GM12878 (cell line): ENCODE data around the gene BHLHA15. TPM values are rescaled to one million over a fixed set of nuclear protein-coding genes. Genes with fewer than 3 reads are reported as not detected.
A peak's percentile ranks its signal among the peaks of the same experiment; 100 is the strongest.

Experiments
- ATAC-seq: fragments of 200-7000 bp; cut with Tn5 transposase; 3 replicates; pipeline ENCODE4 v1.9.1; 2020; ENCODE audit warnings: mild to moderate bottlenecking, moderate library complexity
- BruUV-seq: library from RNA; stranded (reverse); fragments of 400-500 nt; replicated peaks from 2 replicates; lab custom pipeline; 2021; lab: Mats Ljungman, UMichigan
- CTCF ChIA-PET: fragments of 300-600 bp; sonication (Branson Sonifier 250); formaldehyde crosslinking; extraction: SDS; loops from one replicate; lab custom pipeline; 2021; ENCODE audit warnings: inconsistent platforms; lab: Yijun Ruan, JAX
- POLR2A ChIA-PET: fragments of 350-600 bp; formaldehyde crosslinking; extraction: SDS; loops from one replicate; lab custom pipeline; 2021; ENCODE audit warnings: inconsistent platforms; lab: Charles Lee
- RAD21 ChIA-PET: fragments of 300-600 bp; sonication (Branson Sonifier 250); formaldehyde crosslinking; loops from one replicate; lab custom pipeline; 2023; ENCODE audit warnings: antibody characterized with exemption; ENCODE audit not compliant: unreplicated experiment; lab: Charles Lee
- SMC1A ChIA-PET: fragments of 300-600 bp; sonication (Branson Sonifier 250); formaldehyde crosslinking; loops from one replicate; lab custom pipeline; 2023; ENCODE audit not compliant: unreplicated experiment, uncharacterized antibody; lab: Charles Lee
- DNase-seq: peaks from one replicate; pipeline ENCODE4 v3.0.0-alpha.2; 2011; ENCODE audit warnings: low read depth, low spot score
- FAIRE-seq: peaks from 3 replicates; lab custom pipeline; 2011; peaks lifted over from hg19 to GRCh38; lab: Jason Lieb, UNC
- H2AFZ ChIP-seq: 2 replicates; pipeline ENCODE4 v1.6.0; 2011; ENCODE audit warnings: low read depth, low read length, control low read depth; ENCODE audit not compliant: control insufficient read depth
- H3K27ac ChIP-seq: 2 replicates; pipeline ENCODE4 v1.5.1; 2011; ENCODE audit warnings: control low read depth; ENCODE audit not compliant: control insufficient read depth, insufficient read depth
- H3K27me3 ChIP-seq, 2 experiments: replicated peaks in 1 of 2; 2 replicates each; pipeline versions ENCODE4 v1.6.0 to v1.6.1; 2011; ENCODE audit warnings: low read length in 1 of 2; ENCODE audit not compliant: control insufficient read depth in 2 of 2, insufficient read depth in 2 of 2
- H3K36me3 ChIP-seq, 2 experiments: 2 replicates each; pipeline ENCODE4 v1.5.1; 2011; ENCODE audit warnings: low read length in 1 of 2; ENCODE audit not compliant: control insufficient read depth in 2 of 2, insufficient read depth in 2 of 2
- H3K4me1 ChIP-seq: 2 replicates; pipeline ENCODE4 v1.6.1; 2011; ENCODE audit warnings: mild to moderate bottlenecking, low read length, moderate library complexity, mixed read lengths; ENCODE audit not compliant: control insufficient read depth, insufficient read depth
- H3K4me2 ChIP-seq: 2 replicates; pipeline ENCODE4 v1.6.0; 2011; ENCODE audit warnings: control low read depth; ENCODE audit not compliant: control insufficient read depth, insufficient read depth
- H3K4me3 ChIP-seq: fragments of 200-600 bp; sonication (generic); 2 replicates; pipeline ENCODE4 v1.5.1; 2016
- H3K79me2 ChIP-seq: 2 replicates; pipeline ENCODE4 v1.6.0; 2011; ENCODE audit warnings: low read length; ENCODE audit not compliant: control insufficient read depth, insufficient read depth
- H3K9ac ChIP-seq: 2 replicates; pipeline ENCODE4 v1.8.0; 2011; ENCODE audit warnings: low read length, control low read depth, mixed read lengths; ENCODE audit not compliant: control insufficient read depth, insufficient read depth
- H3K9me3 ChIP-seq: replicated peaks from 3 replicates; pipeline ENCODE4 v1.5.1; 2011; ENCODE audit warnings: mild to moderate bottlenecking, low read length; ENCODE audit not compliant: control insufficient read depth, insufficient read depth
- H4K20me1 ChIP-seq: 2 replicates; pipeline ENCODE4 v1.6.0; 2011; ENCODE audit not compliant: control insufficient read depth, insufficient read depth
- CREM ChIP-seq: IDR thresholded peaks from 2 replicates; pipeline ENCODE4 v1.6.1; 2014; ENCODE audit warnings: antibody characterized with exemption, low read depth
- CTCF ChIP-seq, 3 experiments: IDR thresholded peaks in 2 of 3; conservative IDR thresholded peaks in 1 of 3; 2 replicates each; pipeline ENCODE4 v1.5.1; 2011; ENCODE audit warnings: low read depth in 3 of 3, low read length in 3 of 3, mild to moderate bottlenecking in 3 of 3, control low read depth in 2 of 3, moderate library complexity in 2 of 3, inconsistent platforms in 1 of 3, mixed read lengths in 1 of 3; ENCODE audit not compliant: control insufficient read depth in 2 of 3, insufficient read depth in 1 of 3; ENCODE audit errors: extremely low read depth in 1 of 3
- DPF2 ChIP-seq: fragments of 450-650 bp; IDR thresholded peaks from 2 replicates; pipeline ENCODE4 v1.6.1; 2017; ENCODE audit warnings: mild to moderate bottlenecking
- FOS ChIP-seq: IDR thresholded peaks from 3 replicates; pipeline ENCODE4 v1.6.1; 2011; ENCODE audit warnings: borderline replicate concordance; ENCODE audit not compliant: insufficient read length; ENCODE audit errors: extremely low read depth
- GABPA ChIP-seq: IDR thresholded peaks from 2 replicates; pipeline ENCODE4 v1.6.1; 2014; ENCODE audit warnings: antibody characterized with exemption, low read depth, mild to moderate bottlenecking, inconsistent platforms
- IKZF2 ChIP-seq, 2 experiments: fragments of 450-650 bp; IDR thresholded peaks; 2 replicates each; pipeline ENCODE4 v1.6.1; 2017; ENCODE audit warnings: mild to moderate bottlenecking in 2 of 2, moderate library complexity in 2 of 2
- IRF3 ChIP-seq: fragments of 450-650 bp; IDR thresholded peaks from 2 replicates; pipeline ENCODE4 v1.6.1; 2014; ENCODE audit warnings: mild to moderate bottlenecking
- JUNB ChIP-seq: IDR thresholded peaks from 2 replicates; pipeline ENCODE4 v1.6.1; 2016; ENCODE audit warnings: antibody characterized with exemption, mild to moderate bottlenecking
- KDM1A ChIP-seq: fragments of 200-600 bp; sonication (generic); IDR thresholded peaks from 2 replicates; pipeline ENCODE4 v1.6.1; 2016; ENCODE audit warnings: borderline replicate concordance
- RAD21 ChIP-seq: IDR thresholded peaks from 2 replicates; pipeline ENCODE4 v1.6.1; 2011; ENCODE audit warnings: mild to moderate bottlenecking, low read depth, low read length, moderate library complexity; ENCODE audit not compliant: insufficient read depth
- SPI1 ChIP-seq: IDR thresholded peaks from 2 replicates; pipeline ENCODE4 v1.6.1; 2011; ENCODE audit warnings: low read depth, mild to moderate bottlenecking, low read length, moderate library complexity, borderline replicate concordance; ENCODE audit not compliant: insufficient read depth
- STAT3 ChIP-seq: IDR thresholded peaks from 2 replicates; pipeline ENCODE4 v1.6.1; 2011; ENCODE audit warnings: low read depth, low read length, improper control_type of control experiment
- SUPT20H ChIP-seq: IDR thresholded peaks from 2 replicates; pipeline ENCODE4 v1.6.1; 2011; ENCODE audit warnings: low read depth, mild to moderate bottlenecking, low read length, moderate library complexity, borderline replicate concordance; ENCODE audit not compliant: control insufficient read depth
- YY1 ChIP-seq: IDR thresholded peaks from 2 replicates; pipeline ENCODE4 v1.6.1; 2011; ENCODE audit warnings: low read depth, mild to moderate bottlenecking, low read length
- ZBED1 ChIP-seq: IDR thresholded peaks from 2 replicates; pipeline ENCODE4 v1.6.1; 2016; ENCODE audit warnings: borderline replicate concordance
- ZNF274 ChIP-seq: IDR thresholded peaks from one replicate; pipeline ENCODE4 v1.8.0; 2011; ENCODE audit not compliant: insufficient read length, insufficient read depth
- ZNF384 ChIP-seq: IDR thresholded peaks from 2 replicates; pipeline ENCODE4 v1.6.1; 2012; ENCODE audit warnings: low read depth, mild to moderate bottlenecking, low read length, improper control_type of control experiment, borderline replicate concordance
- WGBS: methylation state at CpG from one replicate; pipeline ENCODE4 v1.1.6; 2016; ENCODE audit warnings: low lambda C conversion rate; ENCODE audit not compliant: insufficient replicate concordance, insufficient coverage; ENCODE audit errors: missing lambda C conversion rate; 5-methylcytosine and 5-hydroxymethylcytosine counted together
- in situ Hi-C: fragments of 300-500 bp; cut with MboI; formaldehyde crosslinking; loops from 9 replicates; pipeline ENCODE4 v1.14.3; 2018; ENCODE audit warnings: mixed read lengths
- intact Hi-C: fragments of 100-400 bp; cut with micrococcal nuclease; formaldehyde crosslinking; loops from one replicate; pipeline ENCODE4 v1.14.2; 2022; ENCODE audit not compliant: unreplicated experiment
- polyA plus RNA-seq, 11 experiments: library from polyadenylated mRNA; depleted of rRNA in 4 of 11; unstranded in 6 of 11; stranded (reverse) in 5 of 11; fragments of >200 nt; fragmentation: Nextera tagmentation in 4 of 11; fragmentation: Illumina TruSeq in 1 of 11; extraction: Ambion mirVana in 4 of 11; extraction: Trizol in 1 of 11; gene quantifications; 1 replicate in 1 of 11; 2 replicates in 10 of 11; pipeline versions ENCODE4 v1.2.1 to v1.2.3, GENCODE V29; 2011 to 2016; ENCODE audit warnings: inconsistent platforms in 2 of 11, missing spikeins in 2 of 11, low read depth in 1 of 11
- total RNA-seq, 4 experiments: library from RNA; depleted of rRNA in 3 of 4; stranded (reverse); fragments of >200 nt in 3 of 4; fragmentation: Illumina TruSeq in 1 of 4; extraction: Trizol in 1 of 4; gene quantifications; 2 replicates each; pipeline versions ENCODE4 v1.2.1 to v1.2.3, GENCODE V29; 2013 to 2021
- TF ChIP-seq, protein P1 (sequence below): IDR thresholded peaks from 2 replicates; pipeline ENCODE4 v1.6.1; 2012; ENCODE audit warnings: low read depth, low read length, improper control_type of control experiment

The BHLHA15 gene
- total and polyA plus RNA-seq, 10 of the 15 experiments (the other 5 are each of a cell fraction or from before 2014, with no cell fraction given), result 0.54 to 4.2 (median 2.5) TPM; not detected in 4

GRCh38 chr7:98238976-98239375 lies 27.7 kb downstream of the BHLHA15 start (continued):
- no peak for TF ChIP-seq SPI1
- no peak for TF ChIP-seq DPF2
- TF ChIP-seq ZNF384, result no peak
- TF ChIP-seq IRF3, result no peak
- TF ChIP-seq, protein P1, sequence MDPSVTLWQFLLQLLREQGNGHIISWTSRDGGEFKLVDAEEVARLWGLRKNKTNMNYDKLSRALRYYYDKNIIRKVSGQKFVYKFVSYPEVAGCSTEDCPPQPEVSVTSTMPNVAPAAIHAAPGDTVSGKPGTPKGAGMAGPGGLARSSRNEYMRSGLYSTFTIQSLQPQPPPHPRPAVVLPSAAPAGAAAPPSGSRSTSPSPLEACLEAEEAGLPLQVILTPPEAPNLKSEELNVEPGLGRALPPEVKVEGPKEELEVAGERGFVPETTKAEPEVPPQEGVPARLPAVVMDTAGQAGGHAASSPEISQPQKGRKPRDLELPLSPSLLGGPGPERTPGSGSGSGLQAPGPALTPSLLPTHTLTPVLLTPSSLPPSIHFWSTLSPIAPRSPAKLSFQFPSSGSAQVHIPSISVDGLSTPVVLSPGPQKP, result no peak
- no peak for TF ChIP-seq GABPA

GRCh38 chr7:98240961-98241673 lies 29.9 kb downstream of the BHLHA15 start:
- intact Hi-C loops, result loop anchor here (1.0 to 2.0 kb wide), 2 partner anchors 72 to 220 kb away; no protein-coding TSS in a partner anchor
- no peak for TF ChIP-seq STAT3
- TF ChIP-seq JUNB, result no peak
- no peak for TF ChIP-seq ZBED1
- TF ChIP-seq CREM, result no peak
- TF ChIP-seq RAD21, result peak; percentile 89
- no peak for TF ChIP-seq GABPA
- no peak for TF ChIP-seq FOS
- no peak for TF ChIP-seq IKZF2 (IDR thresholded peaks at IDR 0.05)
- no peak for TF ChIP-seq ZNF274
- TF ChIP-seq YY1, result 0 out of 2 replicates have a peak, but pooled peaks have one; percentile 20
- TF ChIP-seq KDM1A, result no peak
- peak; percentile 78 to 86 (median 85) for TF ChIP-seq CTCF (IDR thresholded peaks at IDR 0.05 in 2 of 3, conservative IDR thresholded peaks at IDR 0.05 in 1 of 3; ENCODE audit: control insufficient read depth in 2 of 3, extremely low read depth in 1 of 3, insufficient read depth in 1 of 3, low read depth in 3 of 3, low read length in 3 of 3)
- no peak for TF ChIP-seq SUPT20H

More at GRCh38 chr7:98240961-98241673, 29.9 kb downstream of the BHLHA15 start:
- peak; percentile 95 for ATAC-seq
- BruUV-seq, result no TSS peak
- no peak overlapping the region for H3K27ac ChIP-seq
- 50% methylated on average over 19 of the region's 19 CpGs for WGBS
- FAIRE-seq, result peak; percentile 77
- H3K4me2 ChIP-seq, result no peak overlapping the region
- H2AFZ ChIP-seq, result no peak overlapping the region
- no peak for DNase-seq
- H3K79me2 ChIP-seq, result no peaks in the 10 kb centered on the region
- H3K4me3 ChIP-seq, result no peak overlapping the region
- in situ Hi-C loops, result loop anchor here (5.0 kb wide), 1 partner anchor 219 kb away; no protein-coding TSS in a partner anchor
- no peaks in the 10 kb centered on the region for H3K27me3 ChIP-seq
- no peaks in the 10 kb centered on the region for H3K36me3 ChIP-seq
- POLR2A ChIA-PET, result no interaction called here
- no peaks in the 10 kb centered on the region for H4K20me1 ChIP-seq
- no peak overlapping the region for H3K9ac ChIP-seq
- CTCF ChIA-PET, result interaction anchor here (0.6 to 1.6 kb wide), 7 partner anchors 9 to 959 kb away, joined by 3 to 6 read pairs (median 3); partner anchors contain the start of gene LMTK2
- RAD21 ChIA-PET, result interaction anchor here (0.7 to 1.8 kb wide), 2 partner anchors 38 to 39 kb away, joined by 3 read pairs; no protein-coding TSS in a partner anchor
- SMC1A ChIA-PET, result interaction anchor here (1.4 kb wide), 1 partner anchor 10 kb away, joined by 4 read pairs; no protein-coding TSS in a partner anchor
- H3K9me3 ChIP-seq, result no peaks in the 10 kb centered on the region
- H3K4me1 ChIP-seq, result no peaks in the 10 kb centered on the region
